ENCODE measurements around the gene COL13A1. TPM values are rescaled to one million over a fixed set of nuclear protein-coding genes. Genes with fewer than 3 reads are reported as not detected.

The COL13A1 gene
- total RNA-seq, 1 donor from 2014 or later, result 0.35 TPM

DNA sequence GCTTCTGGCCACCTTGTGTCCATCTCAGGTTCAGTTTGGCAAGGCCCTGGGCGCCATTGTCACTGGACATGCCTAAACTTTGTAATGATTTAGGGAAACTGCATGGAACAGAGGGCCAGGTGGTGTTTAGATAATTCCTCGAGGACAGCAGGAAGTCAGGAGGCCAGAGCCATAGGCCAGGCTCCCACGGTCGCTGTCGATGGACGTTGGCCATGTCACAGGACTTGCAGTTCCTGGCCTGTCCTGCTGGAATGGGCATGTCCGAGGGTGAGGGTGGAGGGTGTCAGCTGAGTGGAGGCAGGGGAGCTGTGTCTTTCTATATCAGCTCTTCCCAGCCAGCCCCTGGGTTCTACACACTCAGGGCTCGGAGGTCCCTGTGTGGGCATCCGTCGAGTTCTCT is 143.1 kb downstream of the COL13A1 start:
- no peak for DNase-seq (ENCODE audit: low read depth)

DNA sequence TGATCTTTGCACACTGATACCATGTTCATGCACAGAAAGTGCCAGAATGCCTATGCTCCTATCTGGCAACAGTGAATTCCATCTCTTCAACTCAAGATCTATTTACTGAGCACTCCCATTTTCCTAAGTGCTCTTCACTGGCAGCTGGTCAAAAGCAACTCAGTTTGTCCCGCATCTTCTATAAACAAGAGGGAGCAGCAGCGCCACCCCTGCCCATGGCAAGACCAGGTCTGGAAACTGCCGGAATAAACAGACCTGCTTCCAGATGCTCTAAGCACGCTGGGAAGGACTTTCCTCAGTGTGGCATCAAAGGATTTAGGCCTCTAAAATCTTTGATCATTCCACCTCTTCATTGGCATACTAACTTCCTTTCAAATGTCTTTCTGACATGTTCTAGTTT is 146.6 kb downstream of the COL13A1 start:
- no peak for DNase-seq (ENCODE audit: low read depth)

DNA sequence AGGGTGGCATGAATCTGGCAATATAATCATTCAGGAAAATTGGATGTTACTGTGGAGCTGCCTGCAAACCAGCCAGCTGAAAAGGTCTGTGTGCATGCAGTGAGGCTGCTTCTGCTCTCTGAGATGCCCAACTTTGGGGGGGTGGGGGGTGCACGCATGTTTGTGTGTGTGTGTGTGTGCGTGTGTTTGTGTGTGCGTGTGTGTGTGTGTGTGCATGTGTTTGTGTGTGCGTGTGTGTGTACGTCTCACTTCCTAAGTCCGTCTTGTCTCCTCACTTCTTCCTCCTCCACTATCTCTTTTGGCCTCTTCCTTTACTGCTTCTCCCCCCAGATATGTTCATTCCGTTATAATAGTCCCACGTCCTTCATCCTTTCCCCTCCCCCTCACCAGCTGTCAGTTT is 148.1 kb downstream of the COL13A1 start:
- no peak for DNase-seq (ENCODE audit: low read depth)

DNA sequence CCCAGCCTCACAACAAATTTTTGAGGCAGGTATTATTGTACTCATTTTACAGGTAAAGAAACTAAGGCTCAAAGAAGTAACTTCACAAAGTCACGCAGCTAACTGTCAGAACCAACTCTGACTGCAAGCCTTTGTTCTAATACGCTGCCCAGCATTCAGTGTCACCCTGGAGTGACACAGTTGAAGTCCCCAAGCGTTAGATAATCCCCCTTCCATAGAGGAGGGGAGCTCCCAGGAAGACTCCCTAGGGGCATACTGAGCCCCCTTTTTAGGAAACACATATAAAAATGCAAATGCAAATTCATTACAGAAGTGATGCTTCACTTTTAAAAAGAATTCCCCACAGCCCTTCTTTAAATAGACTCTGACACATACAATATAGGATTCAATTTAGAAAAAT is 150.0 kb downstream of the COL13A1 start:
- DNase-seq (ENCODE audit: low read depth), result no peak

DNA sequence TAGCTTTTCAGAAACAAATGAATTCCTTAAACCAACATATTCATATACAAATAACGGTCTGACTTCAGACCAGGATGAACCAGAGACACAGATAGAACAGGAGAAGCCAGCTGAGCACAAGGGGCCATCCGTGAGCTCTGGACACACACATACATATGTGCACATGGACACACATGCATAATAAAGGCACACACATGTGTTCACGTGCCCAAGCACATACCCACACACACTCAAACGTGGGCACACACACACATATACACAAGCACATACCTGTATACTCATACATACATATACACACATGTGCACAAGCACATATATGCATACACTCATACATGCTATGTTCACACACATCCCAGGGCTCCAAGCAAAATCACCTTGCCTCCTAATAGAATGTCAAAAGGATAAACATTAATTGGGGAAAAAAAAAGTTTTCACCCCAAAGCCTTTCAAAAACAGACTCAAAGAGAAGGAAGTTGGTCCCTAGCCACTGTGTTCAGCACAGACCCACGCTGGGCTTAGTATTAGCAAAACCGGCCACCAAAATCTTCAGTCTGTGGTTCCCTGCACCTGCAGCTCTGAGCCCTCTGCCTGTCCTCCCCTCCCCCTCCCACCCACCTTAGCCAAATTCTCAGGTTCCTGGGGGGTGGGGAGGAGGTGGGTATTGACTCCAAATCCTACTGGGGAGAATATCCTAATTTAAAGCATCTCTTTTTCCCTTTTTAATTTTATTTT is 150.5 kb downstream of the COL13A1 start:
- no peak for DNase-seq (ENCODE audit: low read depth)

DNA sequence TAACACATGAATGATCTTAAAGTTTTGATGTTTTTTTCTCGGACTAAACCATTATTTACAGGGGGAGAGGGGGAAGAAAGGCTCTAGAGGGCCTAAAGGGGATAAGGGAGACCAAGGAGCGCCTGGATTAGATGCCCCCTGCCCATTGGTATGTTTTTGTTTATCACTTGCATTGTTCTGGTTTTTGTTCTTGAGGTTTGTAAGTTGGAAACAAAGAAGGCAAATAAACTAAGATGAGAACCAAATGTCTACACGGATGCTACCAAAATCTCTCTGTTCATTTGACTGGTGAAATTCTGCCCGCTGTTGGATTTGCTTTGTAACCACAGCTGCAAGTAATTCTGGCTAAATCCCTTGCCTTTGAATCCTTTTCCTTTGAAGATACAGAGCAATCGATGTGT is 151.1 kb downstream of the COL13A1 start:
- no peak for DNase-seq (ENCODE audit: low read depth)

DNA sequence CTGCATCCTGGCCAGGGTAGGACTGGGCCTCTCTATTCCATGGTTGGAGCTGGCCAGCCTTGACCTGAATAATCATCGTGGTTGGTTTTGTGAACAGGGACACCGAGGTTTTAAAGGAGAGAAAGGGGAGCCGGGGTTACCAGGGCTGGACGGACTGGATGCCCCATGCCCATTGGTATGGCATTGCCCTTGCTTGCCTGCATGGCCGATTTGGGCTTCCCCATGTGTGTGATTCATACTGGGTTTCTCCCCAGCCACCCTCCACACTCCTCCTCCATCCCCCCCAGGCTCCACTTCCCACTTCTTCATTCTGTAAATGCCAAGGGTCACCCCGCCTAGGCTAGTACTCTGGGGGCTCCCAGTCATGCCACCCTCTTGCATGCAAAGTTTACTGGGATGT is 152.1 kb downstream of the COL13A1 start:
- no peak for DNase-seq (ENCODE audit: low read depth)

DNA sequence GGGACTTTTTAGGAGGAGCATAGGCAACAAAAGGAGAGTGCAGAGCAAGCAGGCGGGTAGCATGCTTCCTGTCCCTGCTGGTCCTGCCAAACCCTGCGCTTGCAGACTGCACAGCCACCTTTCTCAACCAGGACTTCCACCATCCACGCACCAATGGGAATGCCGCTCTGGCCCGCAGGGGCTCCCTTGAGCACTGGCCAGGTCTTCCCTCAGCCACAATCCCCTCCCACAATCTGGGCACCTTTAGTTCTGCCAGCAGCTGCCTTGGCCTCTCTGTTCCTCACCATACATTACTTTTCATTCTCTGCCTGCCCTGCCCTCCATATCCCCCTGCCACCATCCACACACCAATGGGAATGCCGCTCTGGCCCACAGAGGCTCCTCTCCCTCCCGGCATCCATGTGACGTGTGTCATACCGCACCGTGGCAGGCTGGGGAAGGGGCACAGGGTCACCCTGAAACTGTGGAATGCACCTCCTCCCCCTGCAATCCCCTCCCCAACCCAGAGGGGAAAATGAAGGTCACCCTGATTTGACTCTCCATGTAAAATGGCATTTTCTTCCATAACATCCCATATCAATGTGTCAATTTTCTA is 153.6 kb downstream of the COL13A1 start:
- DNase-seq (ENCODE audit: low read depth), result no peak

DNA sequence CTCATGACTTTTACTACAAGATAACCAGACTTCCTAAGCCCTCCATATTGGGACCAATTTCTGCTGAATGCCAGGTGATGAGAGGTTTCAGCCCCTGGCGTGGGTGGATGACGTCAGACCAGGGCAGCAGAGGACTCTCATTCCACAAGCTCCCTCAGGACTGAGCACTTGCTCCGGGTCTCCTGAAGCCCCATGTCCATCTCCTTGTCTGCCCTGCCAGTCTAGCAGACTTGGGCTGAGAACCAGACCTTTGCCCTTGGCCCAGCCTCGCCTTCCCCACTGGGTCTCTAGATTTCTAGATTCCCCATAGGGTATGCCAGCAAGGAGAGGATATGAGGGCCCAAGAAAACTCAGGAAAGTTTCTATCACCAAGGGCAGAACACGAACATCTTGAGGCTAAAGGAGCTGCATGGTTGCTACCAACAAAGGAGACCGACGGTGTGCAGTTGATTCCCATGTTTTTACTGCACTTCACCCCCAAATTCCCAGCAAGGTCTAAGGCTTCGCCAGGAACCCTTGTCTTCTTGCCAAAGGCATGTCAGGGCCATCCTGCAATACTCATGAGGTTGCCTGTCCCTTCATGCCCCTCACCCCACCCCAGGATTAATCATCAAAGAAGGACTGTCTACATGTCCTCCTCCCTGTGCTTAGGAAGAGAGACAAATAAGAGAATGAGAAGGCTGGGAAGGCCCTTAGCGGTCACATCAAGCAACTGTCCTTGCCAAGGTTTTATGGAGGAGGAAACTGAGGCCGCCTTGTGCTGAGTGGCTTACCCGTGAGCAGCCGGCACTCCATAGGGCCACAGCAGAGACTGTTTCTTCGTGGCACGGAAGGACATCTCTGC is 154.4 kb downstream of the COL13A1 start:
- no peak for DNase-seq (ENCODE audit: low read depth)

DNA sequence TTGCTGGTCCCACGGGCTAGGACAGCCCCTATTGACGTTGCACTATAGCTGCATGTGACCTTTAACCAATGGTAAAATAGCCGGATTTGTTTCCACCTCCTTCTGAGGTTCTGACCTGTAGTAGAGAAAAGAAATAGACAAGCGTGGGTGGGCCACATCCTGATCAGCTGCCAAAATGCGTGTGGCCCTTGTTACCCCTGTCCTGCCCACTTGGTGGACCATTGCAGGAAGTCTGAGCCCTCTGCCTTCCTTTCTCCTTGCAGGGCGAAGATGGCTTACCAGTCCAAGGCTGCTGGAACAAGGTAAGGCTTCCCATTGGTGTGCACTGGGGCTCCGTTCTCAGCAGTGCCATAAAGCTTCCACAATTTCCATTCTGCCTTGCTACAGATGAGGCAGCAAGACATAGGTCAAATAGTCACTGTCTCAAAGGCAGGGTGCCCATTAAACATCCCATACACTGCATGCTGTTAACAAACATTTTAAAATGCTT is 155.1 kb downstream of the COL13A1 start:
- no peak for DNase-seq (ENCODE audit: low read depth)

DNA sequence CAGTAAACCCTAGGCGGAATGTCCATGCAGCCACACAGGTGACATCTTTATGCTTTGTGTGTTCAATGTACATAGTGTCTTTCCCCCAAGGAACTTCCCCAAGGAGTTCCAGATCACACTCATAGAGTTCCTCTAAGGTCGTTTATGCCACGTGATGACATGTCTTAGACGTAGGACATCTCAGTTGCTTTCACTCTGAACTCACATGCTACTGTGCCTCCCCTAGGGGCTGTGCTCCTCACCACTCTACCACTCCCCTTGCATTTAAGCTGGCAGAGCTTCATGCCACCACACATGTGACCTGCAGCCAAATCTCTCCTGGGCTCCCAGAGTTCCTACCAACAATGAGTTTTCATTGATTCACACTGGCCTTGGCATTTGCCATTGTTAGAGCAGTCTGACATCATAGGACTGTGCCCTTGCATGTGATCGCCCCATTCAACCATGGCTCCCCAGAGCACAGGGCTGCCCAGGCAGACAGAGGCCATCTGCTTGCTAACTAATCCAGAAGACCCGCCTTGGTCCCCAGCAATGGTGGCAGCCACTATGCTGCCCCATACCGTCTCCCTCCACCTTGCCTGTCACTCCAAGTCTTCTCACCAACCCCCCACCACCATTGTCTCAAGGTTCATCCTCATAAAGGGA is 155.7 kb downstream of the COL13A1 start:
- DNase-seq (ENCODE audit: low read depth), result no peak

DNA sequence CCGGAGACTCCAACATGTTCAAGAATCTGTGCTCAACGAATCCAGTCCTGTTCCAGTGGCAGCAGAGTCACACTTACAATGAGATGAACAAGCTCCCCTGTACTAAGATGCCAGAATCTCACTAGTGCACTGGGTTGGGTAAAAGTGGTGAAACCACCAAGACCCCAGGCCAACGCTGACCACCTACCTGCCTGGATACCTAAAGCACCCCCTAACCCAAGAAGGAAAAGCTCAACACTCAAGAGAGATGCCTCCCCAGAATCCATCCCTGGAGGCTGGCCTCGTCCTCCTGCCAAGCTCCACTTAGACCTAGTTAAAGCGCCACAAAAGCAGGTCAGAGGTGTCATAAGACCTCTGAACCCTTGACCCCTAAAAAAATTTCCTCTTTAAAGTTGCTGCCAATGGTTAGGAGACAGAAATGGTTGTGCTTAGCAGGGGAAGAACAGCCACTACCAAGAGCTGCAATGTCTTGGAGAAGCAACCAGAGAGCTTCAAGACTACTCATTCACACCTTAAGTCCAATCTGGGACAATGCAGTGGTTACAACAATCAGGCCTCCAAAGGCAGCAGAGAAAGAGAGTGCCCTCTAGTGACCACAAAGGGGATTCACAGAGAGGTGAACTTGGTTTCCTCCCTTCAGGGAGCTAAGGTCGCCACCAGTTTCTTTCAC is 156.3 kb downstream of the COL13A1 start:
- DNase-seq (ENCODE audit: low read depth), result peak; percentile 65

DNA sequence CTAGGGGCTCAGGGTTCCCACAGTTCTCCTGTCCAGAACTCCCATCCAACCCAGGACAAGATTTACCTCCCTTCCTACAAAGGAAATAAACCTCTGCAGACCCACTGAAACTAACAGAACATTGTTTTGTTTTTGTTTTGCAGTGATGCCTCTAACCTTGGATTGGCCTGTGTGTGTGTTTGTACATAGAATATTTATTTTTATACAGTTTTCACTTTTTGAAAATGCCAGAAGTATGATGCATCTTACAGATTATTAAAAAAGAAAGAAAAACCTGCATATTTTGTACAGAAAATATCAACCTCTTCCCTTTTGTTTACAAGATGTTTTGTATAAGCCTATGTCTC is 156.8 kb downstream of the COL13A1 start:
- no peak for DNase-seq (ENCODE audit: low read depth)

DNA sequence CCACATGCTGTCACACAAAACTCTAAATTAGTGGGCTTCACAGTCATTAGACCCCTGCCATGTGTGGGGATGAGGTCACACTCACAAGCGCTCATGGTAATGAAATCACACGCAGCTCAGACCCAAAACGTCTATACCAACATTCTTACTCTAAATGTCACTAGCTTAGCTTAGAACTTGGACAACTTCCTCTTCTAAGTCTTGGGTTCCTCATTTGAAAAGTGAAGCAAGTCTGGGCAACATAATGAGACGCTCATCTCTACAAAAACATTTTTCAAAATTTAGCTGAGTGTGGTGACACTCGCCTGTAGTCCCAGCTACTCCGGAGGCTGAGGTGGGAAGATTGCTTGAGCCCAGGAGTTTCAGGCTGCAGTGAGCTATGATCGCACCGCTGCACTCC is 158.2 kb downstream of the COL13A1 start:
- no peak for DNase-seq (ENCODE audit: low read depth)

DNA sequence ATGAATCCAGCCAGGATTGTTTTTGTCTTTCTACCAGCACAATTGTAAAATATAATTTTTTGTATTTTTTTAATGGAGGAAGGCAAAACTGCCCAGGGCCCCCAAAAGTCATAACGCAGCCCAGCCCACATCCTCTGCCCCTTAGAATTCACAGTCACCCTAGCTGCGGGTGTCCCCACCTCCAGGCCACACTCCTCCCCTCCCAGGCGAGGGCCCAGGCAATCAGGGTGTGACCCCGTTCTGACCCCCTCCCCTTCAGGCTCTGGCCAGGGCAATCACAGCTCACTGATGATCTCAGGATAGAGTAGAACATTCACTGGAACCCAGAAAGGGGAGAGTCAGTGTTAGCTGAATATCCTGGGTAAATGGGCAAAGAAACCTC is 158.9 kb downstream of the COL13A1 start:
- no peak for DNase-seq (ENCODE audit: low read depth)

DNA sequence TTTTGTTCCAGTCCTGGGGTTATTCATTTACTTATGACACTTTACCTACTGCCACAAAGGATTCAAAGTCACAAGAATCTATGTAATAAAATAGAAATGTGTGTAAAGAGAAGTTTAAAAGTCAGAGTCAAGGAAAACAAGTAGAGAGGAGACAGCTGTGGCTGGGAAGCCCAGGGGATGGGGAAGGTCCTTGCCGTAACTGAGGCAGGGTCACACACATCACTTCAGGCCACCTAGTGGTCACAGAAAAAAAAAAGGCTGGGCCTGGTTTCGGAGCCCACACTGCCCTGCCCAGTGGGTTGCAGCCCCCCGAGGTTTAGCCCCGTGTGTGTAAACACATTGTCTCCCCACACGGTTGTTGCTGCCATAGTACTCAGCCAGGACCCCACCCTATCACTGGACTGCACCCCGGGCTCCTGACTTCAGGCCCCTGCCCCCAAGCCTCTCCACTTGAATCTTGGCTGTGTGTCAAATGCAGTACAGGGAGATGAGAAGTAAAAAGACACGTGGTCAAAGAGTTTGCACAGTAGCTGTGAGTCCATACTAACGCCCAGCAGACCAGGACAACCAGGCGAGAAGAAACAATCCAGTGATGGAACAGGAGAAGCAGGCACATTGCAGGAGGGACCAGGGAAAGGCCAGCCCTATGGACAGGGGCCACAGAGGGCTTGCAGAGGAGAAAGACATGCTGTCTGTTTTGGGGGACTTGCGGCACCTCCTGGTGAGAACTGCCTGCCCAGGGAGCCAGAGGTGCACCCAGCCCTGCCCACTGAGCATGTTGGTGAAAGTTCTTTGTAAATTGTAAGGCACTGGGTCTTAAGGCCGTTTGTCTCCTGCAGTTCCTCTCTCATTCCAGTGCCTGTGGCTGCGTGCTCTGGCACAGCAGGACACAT is 159.5 kb downstream of the COL13A1 start:
- DNase-seq (ENCODE audit: low read depth), result peak; percentile 63

DNA sequence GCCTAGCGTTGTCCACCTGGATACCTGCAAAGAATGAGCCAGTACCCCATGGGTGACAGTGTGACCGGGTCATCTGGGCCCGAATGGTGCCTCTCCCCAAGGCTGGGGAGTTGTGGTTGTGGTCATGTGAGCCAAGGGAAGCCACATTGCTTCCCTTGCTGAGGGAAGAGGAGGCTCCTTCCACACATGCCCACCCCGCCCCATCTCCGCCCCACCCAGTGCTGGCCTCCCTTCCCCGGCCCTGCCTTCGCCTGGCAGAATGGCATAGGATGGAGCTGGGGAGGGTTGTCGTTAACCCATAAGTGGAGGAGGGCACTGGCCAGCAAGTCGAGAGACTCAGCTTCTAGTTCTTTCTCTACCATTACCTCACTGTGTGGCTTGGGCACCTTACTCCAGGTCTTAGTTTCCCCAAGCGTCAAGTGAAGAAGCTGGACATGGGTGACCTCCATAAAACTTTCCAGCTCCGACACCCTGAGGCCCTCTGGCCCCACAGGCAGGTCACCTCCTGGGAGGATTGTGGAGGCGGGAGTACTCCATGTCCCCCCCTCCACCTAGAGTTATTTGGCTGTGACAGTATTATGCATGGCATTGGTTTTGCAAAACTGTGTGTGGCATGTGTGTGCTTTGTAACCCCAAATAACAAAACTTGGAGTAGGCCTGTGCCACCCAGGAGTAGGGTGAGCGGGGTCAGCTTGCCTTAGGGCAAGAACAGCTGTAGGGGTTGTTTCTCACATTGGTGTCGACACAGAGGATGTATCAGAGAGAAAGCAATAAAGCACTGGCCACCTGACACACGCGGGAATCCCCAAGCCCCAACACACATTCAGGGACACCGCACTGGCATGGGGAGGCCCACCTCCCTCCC is 160.4 kb downstream of the COL13A1 start:
- DNase-seq (ENCODE audit: low read depth), result no peak

DNA sequence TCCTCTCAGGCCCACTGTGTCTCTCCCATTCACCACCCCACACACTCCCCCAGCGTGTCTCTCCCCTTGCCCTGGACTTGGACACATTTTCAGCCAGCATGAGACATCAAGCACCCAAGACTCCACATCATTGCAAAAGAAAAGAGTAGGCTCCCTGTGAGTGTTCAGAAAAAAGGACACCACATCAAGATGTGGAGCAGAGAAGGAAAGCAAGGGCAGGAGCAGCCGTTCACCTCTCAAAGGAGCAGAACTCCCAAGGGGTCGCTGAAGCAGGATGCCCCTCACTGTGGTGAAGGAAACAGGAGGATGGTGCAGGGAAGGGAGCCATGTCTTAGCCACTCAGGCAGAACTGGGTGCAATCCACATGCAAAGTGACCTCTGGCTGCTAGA is 161.0 kb downstream of the COL13A1 start:
- no peak for DNase-seq (ENCODE audit: low read depth)

DNA sequence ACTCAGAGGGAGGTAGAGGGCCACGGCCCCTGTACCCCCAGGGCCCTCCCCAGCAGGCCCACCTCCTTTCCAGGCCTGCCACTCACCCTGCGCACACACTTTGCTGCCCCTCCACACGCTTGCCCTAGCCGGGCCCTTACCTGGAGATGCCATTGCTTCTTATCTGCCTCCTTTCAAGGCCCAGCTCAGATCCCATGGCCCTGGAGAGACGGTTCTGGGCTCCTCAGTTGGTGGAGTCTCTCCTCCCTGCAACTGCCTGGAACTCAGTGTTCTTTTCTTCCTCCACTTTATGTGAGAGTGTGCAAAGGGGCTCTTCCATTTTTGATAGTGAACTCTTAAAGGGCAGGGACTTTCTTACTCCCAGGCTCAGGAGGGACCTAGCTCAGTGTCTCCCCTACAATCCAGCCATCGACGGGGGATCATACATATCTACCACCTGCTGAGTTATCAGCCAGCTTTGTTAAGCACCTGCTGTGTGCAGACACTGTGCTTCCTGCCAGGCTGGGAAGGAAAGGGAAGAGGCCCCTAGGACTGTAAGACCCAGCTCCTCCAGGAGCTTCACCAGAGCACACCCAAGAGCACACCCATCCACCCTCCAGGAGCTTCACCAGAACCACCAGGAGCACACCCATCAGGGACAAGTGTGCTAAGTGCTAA is 161.6 kb downstream of the COL13A1 start:
- no peak for DNase-seq (ENCODE audit: low read depth)

All from renal cortical epithelial cell (primary cell).